Hepatocyte (in vitro differentiated cells): Measurements from ENCODE around the gene SLC6A20.

Source experiments
- CTCF ChIP-seq: fragments of 200-600 bp; sonication (generic); IDR thresholded peaks from 2 replicates; pipeline ENCODE4 v1.5.1; 2016; ENCODE audit warnings: antibody characterized with exemption, mild to moderate bottlenecking; ENCODE audit not compliant: poor library complexity
- EZH2 ChIP-seq: fragments of 200-600 bp; sonication (generic); IDR thresholded peaks from 2 replicates; pipeline ENCODE4 v1.6.1; 2016; ENCODE audit warnings: antibody characterized with exemption, mild to moderate bottlenecking, borderline replicate concordance
- EZH2phosphoT487 ChIP-seq: fragments of 200-600 bp; sonication (generic); IDR thresholded peaks from one replicate; pipeline ENCODE4 v1.6.1; 2018; ENCODE audit warnings: antibody characterized with exemption, mild to moderate bottlenecking, low read depth, moderate library complexity; ENCODE audit not compliant: unreplicated experiment, severe bottlenecking

DNA sequence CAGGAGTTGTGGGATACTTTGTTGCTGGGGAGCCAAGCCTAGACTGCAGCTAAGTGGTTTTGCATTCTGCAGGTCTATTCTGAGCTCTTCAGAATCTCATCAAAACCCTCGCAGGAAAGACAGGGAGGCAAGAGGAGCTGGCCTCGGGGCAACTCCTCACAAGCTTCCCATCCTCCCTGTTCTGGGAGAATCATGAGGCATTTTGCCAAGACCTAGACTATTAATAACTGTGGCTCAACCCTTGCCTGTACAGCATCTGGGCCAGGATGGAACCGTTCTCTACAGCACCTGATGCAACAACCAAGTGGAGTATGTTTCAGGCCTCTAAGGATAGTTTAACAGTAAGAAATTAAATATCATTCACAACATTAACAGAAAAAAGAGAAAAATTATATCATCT is 20.2 kb upstream of the SLC6A20 start:
- TF ChIP-seq CTCF (no peak), EZH2 (no peak), EZH2phosphoT487 (no peak)
